Kidney tubule cell (primary cell): ENCODE measurements around the gene MYL7.
A peak's percentile ranks its signal among the peaks of the same experiment; 100 is the strongest.

Experiments
- DNase-seq: peaks from one replicate; pipeline ENCODE4 v3.0.0-alpha.2; 2018; ENCODE audit warnings: low spot score

The MYL7 gene

DNA sequence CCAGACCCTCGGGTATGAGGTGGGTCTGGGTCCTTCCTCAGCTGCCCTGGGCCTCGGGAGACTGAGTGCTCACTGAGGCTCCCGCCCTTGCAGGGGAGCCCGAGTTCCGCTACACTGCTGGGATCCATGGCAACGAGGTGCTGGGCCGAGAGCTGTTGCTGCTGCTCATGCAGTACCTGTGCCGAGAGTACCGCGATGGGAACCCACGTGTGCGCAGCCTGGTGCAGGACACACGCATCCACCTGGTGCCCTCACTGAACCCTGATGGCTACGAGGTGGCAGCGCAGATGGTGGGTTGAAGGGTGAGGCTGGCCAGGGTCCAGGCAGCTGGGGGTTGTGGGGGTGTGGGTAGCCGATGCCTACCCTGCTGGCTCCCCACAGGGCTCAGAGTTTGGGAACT, 29.4 kb downstream of the MYL7 start:
- no peak for DNase-seq

DNA sequence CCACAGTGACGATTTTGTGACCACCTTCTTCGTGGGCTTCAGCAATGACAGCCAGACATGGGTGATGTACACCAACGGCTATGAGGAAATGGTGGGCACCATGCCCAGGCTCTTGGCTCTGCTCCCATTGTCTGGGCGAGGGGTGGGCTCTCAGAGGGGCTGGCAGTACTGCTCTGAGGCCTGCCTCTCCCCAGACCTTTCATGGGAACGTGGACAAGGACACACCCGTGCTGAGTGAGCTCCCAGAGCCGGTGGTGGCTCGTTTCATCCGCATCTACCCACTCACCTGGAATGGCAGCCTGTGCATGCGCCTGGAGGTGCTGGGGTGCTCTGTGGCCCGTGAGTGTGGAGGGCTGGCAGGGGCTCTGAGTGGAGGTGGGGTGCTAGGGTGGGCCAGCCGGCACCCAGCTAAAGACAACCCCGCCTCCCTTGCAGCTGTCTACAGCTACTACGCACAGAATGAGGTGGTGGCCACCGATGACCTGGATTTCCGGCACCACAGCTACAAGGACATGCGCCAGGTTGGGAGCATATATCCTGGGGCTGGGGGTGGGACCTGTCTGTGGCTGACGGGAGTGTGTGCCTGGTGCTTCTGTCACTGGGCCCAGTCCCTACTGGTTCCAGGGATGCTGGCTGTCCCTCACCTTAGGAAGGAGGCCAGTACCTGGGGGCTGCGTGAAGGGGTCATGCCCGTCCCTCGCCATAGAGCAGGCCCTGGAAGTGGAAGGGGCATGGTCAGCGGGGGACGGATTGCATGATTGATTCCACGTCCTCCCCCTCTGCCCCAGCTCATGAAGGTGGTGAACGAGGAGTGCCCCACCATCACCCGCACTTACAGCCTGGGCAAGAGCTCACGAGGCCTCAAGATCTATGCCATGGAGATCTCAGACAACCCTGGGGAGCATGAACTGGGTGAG, 30.2 kb downstream of the MYL7 start:
- no peak for DNase-seq

DNA sequence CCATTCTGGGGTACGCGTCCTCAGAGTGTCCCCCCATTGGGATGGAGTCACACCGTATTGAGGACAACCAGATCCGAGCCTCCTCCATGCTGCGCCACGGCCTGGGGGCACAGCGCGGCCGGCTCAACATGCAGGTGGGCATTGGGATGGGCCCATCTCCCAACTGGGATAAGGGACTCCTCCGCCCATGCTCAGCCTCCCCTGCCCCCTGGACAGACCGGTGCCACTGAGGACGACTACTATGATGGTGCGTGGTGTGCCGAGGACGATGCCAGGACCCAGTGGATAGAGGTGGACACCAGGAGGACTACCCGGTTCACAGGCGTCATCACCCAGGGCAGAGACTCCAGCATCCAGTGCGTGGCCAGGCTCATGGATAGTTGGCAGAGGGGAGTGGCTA, 31.1 kb downstream of the MYL7 start:
- DNase-seq, result no peak

DNA sequence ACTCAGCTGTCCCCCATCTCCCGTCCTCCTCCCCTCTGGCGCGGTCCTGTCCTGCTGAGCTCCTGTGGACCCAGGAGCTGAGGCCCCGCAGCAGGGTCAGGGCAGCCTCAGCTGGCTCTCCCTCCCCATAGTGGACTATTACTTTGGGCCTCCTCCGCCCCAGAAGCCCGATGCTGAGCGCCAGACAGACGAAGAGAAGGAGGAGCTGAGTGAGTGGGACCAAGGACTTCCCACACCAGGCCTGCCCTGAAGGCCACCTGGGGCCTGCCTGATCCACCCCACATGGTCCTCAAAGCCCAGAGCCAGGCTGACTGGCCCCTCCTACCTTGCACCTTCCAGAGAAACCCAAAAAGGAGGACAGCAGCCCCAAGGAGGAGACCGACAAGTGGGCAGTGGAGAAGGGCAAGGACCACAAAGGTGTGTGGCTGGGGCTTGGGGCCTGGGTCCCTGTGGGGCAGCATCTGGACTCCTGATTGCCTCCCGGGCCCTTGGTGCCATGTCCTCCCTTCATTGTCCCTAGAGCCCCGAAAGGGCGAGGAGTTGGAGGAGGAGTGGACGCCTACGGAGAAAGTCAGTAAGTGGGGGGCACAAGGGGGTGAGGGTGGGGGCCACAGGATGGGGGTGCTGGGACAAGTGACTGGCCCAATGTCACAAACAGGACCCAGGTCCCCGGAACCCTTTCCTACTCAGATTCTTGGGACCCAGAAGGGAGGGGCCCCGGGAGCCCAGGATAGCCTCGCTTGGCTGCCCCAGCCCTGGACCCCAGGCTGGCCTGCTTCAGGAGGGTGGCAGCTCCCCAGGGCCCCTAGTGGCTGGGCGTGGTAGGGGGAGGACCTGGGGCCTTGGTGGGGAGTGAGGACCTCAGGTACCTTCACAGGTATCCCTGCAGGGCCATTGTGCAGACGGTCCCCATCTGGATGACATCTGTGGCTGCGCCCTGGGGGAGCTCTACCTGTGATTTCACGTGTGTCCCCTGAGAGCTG, 32.1 kb downstream of the MYL7 start:
- no peak for DNase-seq

DNA sequence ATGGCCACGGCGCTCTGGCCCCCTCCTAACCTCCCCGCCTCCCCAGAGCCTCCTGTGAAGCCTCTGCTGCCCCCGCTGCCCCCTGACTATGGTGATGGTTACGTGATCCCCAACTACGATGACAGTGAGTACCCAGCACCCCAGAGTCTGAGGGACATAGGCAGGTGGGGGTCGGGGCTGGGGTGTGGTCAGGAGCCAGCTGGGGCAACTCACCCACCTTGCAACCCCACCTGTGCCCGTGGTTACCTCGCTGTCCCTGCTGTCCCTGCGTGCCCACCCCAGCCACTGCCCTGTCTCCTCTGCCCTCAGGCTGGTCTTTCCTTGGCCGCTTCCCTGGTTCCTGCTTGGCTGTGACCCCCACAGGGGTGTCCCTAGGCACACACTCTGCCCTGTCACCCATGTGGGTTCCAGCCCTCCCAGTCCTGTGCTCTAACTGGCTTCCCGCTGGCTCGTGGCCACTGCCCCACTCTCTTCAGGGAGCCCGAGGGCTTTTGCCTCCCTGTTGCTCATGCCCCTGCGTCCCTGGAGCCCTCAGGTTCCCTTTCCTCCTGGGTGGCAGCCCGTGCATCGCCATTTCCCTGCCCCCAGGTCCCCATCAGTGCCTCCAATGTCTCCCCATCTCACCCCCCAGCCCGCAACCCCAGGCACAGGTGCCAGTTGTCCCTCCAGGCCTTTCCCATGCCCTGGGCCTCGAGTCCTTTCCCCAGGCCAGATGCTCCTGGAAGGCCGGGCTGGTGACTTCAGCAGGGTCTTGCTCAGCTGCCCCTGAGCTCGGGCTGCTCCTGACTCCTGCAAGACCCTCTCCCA, 33.0 kb downstream of the MYL7 start:
- DNase-seq, result no peak

DNA sequence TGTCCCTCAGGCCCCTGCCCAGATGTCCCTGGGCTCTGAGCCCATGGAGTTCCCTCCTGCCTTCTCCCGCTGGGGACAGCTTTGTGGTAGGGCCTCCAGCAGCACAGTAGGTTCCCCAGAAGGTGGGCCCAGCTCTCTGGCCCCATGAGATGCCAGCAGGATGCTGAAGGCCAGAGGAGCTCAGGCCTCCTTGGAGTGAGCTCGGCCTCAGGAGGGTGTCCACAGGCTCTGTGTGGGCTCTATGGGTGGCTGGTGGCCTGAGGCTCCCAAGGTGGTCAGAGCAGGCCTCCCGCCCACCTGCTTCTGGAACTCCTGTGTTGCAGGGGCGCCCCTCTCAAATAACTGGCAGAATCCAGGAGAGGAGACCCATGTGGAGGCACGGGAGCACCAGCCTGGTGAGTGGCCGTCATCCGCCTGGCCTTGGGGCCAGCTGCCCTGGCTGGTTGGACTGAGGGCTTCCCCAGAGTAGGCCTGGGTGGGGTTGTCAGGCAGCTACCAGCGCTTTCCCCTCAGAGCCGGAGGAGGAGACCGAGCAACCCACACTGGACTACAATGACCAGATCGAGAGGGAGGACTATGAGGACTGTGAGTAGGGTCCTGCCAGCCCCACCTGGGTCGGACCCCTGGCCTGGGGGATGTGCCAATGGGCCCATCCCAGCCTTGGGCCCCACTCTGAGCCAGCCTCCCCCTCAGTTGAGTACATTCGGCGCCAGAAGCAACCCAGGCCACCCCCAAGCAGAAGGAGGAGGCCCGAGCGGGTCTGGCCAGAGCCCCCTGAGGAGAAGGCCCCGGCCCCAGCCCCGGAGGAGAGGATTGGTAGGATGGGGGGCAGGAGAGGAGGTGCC, 33.8 kb downstream of the MYL7 start:
- no peak for DNase-seq

DNA sequence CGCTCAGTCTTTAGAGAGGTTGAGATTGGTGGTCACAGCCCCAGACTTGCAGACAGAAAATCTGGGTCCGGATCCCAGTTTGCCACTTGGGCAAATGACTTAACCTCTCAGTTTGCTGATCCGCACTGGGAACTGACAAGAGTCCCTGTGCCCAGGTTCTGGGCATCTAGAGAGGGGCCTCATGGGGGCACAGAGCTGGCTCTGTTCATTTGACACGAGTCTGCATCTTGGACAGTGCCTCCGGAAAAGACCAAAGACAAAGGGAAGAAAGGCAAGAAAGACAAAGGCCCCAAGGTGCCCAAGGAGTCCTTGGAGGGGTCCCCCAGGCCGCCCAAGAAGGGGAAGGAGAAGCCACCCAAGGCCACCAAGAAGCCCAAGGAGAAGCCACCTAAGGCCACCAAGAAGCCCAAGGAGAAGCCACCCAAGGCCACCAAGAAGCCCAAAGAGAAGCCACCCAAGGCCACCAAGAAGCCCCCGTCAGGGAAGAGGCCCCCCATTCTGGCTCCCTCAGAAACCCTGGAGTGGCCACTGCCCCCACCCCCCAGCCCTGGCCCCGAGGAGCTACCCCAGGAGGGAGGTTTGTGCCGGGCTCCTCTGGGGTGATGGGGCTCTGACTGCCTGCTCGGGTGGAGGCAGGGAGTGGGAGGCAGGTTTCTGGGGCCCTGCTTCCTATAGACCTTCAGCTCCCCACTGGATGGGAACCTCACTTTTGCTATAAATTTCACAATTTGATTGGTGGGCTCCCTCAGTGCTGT, 34.6 kb downstream of the MYL7 start:
- DNase-seq, result no peak

DNA sequence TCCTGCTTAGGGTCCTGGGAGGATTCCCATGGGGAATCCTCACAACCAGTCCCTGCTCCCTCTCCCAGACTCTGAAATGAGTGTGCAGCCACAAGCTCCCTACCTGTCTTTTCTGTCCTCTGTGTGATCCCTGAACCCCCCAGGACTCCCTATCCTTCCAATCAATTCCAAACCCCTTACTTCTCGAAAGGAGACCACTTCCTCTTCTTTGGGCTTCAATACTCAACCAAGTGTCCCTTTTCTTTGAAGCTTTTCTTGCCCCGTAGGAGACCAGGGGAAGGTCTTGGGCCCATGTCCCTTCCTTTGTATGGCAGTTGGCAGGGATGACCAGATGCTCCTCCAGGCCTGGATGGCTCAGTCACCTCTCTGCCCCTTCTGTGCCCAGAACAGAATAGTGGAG, 35.3 kb downstream of the MYL7 start:
- no peak for DNase-seq

DNA sequence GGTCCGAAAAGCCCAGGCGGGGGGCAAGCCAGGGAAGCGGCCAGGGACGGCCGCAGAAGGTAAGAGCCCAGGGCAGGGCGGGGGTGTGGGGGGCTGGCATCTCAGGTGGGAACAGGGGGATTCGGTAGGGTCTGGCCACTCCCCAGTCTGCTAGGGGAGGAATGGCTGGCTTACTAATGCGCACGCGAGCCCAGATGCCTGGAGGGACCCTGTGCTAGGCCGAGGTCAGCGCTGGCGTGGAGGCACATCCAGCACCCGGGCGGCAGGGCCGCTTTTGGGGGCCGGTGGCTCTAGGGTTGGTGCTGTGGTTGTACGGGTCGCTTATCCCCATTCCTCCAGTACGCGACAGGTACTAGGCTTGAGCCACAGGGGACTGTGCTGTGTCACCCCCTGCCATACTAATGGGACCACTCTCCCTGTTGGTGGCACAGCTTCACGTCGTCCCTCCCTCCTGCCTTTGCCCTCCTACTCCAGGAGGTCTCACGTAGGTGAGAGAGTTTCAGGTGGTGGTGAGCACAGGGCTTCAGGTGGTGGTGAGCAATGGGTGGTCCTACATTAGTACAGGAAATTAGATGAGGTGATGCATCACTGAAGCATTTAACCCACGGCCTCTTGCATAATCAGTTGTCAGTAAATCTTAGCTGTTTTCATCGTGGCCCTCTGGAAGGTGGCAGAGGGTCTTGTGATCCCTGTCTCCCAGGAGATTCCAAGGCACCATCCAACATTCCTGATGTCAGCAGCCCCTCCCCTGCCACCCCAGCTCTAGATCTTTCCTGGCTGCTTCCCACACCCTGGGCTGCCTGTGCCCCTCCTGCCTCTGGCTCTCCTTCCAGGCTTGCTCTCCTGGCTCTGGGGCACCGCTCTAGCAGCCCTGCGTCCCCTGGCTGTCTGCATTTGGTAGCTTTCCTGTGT, 36.0 kb downstream of the MYL7 start:
- peak; percentile 72 for DNase-seq

DNA sequence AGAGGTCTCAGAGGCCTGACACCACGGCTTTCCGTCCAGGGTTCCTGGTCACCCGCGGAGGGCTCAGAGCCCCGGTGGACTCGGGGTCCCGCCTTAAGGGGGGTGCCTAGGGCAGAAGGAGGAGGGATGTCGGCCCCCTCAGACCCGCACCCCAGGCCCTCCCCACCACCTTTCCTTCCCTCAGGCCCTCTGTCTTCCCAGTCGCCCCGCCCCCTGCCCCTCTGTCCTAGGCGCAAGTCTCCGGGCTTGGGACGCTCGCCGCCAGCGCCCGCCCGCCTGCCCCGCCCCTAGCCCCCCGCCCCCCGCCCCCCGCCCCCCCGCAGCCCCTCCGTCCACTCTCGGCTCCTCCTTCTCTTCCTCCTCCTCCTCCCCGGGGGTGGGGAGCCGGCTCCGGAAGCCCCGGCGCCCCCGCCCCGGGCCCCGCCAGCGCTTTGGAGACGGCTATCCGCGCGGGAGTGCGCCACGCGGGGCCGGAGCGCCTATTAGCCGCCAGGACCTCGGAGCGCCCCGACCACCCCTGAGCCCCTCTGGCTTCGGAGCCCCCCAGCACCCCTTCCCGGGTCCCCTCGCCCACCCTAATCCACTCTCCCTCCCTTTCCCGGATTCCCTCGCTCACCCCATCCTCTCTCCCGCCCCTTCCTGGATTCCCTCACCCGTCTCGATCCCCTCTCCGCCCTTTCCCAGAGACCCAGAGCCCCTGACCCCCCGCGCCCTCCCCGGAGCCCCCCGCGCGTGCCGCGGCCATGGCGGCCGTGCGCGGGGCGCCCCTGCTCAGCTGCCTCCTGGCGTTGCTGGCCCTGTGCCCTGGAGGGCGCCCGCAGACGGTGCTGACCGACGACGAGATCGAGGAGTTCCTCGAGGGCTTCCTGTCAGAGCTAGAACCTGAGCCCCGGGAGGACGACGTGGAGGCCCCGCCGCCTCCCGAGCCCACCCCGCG, 36.9 kb downstream of the MYL7 start, which contains the start of gene AEBP1:
Gene AEBP1, plus strand, starts transcription at position 423 of the 937 bp plus-strand sequence. Its CDS starts 321 bp downstream, at position 744.
- peak; percentile 12 for DNase-seq

DNA sequence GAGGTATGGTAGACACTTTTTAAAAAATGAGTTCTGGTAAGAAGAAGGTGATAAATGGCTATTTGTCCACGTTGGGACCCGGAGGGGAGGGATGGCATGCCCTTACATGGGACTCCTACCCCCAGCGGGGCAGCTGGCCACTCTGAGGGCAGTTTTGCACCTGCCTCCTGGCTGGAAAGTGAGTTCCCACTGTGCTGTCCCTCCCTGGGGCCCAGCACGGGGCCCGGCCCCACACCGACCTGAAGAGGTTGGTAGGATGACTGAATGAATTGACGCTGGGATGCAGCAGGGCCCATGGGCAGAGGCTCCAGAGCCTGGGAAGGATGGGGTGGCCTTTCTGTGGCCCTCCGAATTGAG, 37.6 kb downstream of the MYL7 start:
- DNase-seq, result no peak

DNA sequence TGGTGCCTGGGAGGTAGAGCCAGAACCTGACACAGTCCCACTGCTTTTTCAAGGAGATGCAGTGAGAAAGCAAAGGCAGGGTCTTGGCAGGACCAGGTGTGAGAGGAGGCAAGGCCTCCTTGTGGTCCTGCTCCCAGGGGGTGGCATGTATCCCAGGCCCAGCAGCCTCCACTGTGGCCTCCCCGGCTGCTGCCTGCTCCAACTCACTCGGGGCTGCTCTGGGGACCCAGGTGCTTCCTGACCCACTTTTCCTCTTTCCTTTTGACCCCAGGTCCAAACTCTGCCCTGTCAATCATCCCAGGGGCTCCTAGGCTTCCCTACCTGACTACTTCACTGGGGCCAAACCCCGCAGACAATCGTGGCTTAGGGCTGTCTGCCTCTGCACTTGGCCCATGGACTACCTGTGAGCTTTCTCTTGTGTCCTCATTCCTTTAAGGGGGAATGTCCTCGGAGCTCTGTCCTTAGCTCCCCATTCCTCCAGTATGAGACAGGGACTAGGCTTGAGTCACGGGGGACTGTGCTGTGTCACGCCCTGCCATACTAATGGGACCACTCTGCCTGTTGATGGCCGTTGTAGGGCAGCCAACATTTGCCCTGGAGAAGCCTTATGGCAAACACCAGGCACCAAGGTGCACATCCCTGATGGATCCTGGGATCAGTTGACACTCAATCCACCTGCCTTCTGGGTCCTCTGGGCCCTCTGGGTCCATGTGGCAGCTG, 38.1 kb downstream of the MYL7 start:
- DNase-seq, result no peak

DNA sequence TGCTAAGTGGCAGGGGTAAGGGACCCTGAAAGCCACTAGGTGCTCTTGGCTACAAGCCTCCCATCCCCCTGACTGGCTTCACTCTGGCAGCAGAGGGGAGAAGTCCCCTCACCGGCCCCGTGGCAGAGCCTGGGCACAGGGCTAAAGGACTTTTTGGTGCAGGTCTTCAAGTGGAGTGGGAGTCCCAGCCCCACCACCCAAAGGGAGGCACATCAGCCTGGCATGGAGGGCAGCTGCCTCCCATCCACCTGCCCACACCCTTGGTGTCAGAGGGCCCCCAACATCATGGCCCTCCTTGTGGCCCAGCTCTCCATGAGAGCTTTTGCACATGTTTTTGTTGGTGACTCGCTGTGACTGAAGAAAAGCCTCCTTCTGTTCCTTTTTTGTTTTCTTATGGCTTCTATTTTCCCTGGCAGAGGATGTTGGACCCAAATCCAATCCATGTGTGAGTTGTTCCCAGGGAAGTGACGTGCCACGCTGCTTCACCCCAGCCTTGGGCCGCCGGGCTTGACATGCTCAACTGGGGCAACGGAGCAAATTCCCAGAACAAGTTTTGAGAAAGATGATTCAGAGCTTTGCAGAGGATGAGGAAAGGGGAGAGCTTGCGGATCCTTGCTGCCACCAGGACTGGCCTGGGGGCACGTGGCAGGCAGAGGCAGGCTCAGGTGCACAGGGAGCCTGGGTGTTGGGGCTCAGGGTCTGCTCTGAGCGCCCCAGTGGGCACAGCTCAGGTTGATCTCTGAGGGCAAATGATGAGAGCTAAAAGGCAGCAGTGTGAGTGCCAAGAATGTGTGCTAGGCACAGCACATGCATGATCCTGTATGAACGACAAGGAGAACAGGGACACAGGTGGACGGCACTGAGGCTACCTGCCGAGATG, 38.9 kb downstream of the MYL7 start:
- peak; percentile 44 for DNase-seq

DNA sequence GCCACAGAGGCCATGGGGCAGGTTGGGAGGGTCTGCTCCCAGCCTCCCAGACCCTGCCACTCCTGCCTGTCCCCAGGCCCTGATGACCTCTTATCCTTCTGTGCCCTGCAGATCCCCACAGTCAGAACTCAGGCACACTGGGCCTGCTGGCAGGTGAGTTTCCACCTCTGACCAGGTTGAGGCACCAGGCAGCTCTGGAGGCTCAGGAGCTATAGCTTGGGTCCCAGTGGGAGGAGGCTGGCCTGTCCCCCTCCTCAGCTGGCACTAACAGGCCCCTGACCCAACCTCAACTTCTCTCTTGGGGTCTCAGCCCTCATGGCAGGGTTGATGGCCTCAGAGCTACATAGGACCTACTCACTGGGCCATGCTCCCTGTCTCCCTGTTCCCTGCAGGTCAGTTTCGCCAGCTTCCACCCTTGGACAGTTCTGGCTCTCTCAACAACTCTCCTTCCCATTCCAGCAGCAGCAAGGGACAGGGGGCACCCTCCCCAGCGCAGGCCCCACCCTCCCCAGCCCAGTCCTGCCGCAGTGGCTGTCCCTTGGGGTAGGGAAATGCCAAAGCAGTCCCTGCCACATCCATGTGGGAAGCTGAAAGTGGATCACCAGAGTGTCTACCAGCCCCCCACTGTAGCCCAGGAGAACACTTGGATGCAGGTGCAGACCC, 39.7 kb downstream of the MYL7 start:
- no peak for DNase-seq

DNA sequence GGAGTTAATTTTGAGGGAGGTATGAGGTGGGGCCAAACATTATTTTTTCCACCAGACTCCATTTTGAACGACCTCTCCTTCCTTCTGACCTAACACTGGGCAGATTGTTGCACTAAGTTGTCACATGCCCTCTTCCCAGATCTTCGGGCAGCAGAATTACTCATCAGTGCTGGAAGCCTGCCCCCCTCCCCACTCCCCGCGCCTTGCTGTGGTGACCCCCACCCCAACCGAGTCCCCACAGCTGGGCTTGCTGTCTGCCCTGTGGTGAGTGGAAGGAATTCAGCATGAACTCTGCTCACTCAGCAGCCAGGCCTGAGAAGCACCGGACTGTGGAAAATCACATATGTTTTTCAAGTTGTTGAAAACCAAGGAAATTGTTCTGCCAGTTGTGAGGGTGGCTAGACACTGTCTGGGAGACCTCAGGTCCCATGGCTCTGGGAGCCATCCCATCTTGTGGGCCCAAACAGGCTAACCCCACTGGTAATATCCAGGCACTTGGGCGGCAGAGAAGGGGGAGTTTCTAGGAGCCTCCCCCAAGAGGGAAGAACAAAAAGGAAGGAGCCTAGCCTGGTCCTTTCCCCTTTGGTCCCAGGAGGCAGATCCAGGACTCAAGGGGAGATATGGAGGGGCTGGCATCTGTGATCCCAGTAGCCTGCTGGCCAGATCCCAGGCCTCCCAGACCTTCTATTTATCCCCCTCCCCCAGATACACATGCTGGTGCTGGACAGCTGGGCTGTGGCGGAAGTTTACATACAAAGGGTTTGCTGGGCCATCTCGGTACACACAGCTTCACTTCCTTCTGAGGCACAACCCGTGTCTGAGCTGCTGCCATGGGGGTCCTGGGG, 40.5 kb downstream of the MYL7 start:
- peak; percentile 81 for DNase-seq
